Mesenteric fat pad (tissue), 1 donor: ENCODE results near the gene MYL3. TPM values are rescaled to one million over a fixed set of nuclear protein-coding genes. Genes with fewer than 3 reads are reported as not detected.

Experiments used
- DNase-seq: peaks from one replicate; pipeline ENCODE4 v3.0.0-alpha.2; 2020; ENCODE audit warnings: low spot score
- long read RNA-seq: library from polyadenylated mRNA; unstranded; transcript quantifications from one replicate; pipeline ENCODE4 v2.0.0, GENCODE V29; 2020
- total RNA-seq: library from RNA; stranded (reverse); fragmentation: NEBNext Ultra II Directional; extraction: Animal tissue kit (Norgen Biotek cat#: 25700); gene quantifications from one replicate; pipeline ENCODE4 v1.2.1, GENCODE V29; 2021
- donor health status: DM: yes; HTN: yes; CAD: no.

MYL3 gene
- 2.6 TPM for total RNA-seq
- long read RNA-seq, partial matches to known transcripts: 2 of 8 reads
- long read RNA-seq, other reads (novel, unspliced or antisense): 6 of 8 reads

DNA sequence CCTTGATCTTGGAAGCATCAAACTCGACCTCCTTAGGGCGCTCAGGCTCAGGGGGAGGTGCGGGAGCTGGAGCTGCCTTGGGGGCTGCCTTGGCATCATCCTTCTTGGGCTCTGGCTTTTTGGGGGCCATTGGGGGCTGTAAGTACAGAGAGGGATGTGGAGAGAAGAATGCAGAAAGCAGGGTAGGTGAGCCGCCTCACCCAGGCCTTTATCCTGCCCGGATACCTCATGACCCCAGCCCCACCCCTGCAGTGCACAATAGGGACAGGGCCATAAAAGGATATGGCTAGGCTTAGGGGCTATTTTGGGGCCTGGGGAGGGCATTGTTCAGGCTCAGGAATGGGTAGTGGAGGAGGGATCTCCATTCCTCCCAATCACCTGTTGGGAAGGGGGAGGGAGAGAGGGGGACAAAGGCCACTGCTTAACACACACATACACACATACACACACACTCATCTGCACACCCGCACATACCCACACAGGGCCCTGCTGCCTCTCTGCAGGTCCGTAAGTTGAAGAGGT is at the start of gene MYL3:
MYL3 (minus strand) TSS at position 184 of the 522 bp plus-strand sequence; CDS start at position 130, 54 bp downstream.
- no peak for DNase-seq

DNA sequence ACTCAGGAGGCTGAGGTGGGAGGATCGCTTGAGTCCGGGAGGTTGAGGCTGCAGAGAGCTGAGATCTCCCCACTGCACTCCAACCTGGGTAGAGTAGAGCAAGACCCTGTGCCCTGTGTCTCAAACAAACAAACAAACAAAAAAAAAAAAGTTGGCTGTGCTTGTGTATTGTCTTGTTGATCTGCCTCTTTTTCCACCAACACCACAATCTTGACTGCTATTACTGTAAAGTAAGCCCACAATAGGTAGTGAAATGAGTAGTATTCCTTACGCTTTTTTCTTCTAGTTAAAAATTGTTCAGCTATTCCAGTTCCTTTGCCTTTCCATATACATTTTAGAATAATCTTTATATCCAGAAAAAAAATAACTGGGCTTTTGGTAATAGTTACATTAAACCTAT is 49.7 kb upstream of the MYL3 start:
- no peak for DNase-seq

DNA sequence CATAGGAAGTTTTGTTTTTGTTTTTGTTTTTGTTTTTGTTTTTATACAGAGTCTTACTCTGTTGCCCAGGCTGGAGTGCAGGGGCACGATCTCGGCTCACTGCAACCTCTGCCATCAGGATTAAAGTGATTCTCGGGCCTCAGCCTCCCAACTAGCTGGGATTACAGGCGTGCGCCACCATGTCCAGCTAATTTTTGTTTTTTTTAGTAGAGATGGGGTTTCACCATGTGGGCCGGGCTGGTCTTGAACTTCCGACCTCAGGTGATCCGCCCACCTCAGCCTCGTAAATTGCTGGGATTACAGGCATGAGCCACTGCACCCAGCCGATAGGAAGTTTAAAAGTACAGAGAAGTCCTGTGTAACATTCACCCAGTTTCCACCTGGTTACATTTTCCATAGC is 47.7 kb upstream of the MYL3 start:
- peak; percentile 35 for DNase-seq

DNA sequence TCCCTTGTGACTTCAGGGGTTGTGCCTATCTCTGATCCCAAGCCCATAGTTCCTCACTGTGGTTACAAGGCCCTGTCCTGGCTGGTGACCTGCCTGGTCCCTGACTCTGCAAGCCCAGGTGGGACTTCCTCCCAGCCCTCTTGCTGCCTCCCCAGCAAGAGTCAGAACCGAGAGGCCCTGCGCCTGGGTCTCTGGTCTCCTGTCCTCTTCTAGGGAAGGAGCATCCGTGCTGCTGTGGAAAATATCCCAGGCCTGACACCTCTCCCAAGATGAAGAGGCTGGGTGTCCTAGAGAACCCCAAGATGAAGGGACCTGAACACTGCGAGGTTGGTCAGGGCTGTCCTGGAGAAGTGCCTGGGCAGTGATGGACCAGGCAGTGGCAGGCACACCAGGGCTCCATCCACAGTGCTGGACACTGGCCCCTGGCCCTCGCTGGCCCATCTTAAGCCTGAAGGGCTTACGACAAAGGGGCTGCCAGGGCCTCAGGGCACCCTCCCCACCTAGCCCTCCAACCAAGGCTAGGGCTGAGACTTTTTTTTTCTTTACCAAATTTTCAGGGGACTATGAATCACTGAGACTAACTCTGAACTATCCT is 47.0 kb upstream of the MYL3 start:
- peak; percentile 84 for DNase-seq

DNA sequence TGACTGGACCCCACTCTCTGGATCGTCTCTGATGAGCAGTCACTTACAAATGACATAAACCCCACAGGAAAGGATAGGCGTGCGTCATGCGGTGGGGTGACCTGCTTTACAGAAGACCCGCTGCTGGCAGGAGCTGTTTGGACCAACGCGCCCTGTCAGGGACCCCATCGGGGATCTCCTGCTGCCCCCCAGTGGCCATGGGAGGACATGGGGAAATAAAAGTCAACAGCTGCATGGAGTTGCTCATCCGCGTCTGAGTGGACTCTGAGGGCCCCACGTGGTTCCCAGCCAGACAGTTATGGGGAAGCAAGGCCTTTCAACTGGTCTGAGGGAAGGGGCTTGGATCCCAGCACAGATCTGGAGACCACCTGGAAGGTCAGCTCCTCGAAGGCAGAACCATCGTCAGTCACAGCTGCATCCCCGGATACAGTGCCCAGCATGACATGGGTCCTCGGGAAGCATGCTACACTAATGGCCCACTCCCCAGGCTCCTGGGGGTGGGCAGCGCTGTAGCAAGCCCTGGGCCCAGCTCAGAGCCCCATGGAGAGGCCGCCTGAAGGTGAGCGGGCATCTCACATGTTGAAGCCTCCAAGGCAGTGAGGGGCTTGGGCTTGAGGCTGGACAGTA is 46.4 kb upstream of the MYL3 start:
- DNase-seq: peak; percentile 92

DNA sequence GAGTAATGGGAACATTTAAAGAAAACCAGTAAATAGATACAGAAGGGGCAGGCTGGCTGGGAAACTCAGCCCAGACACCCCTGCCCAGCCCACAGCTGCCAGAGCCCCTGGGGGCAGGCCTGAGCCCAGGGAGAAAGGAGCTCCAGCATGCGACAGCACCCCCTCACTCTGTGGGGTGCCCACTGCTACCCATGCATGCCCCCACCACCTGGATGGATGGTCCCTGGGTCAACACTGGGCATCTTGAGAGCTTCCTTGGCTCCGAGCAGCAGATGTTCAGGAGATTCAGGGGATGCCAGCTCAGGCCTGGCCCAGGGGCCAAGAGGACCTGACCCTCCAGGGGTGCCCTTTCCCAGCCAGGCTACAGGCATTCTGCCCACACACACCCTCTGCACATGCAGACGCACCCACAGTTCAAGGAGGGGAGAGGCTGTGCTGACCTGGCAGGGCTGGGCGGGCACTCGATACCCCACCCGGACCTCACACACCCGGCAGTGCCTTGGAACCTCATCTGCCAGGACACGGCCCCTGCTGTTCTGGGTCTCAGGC is 45.8 kb upstream of the MYL3 start:
- peak; percentile 81 for DNase-seq

DNA sequence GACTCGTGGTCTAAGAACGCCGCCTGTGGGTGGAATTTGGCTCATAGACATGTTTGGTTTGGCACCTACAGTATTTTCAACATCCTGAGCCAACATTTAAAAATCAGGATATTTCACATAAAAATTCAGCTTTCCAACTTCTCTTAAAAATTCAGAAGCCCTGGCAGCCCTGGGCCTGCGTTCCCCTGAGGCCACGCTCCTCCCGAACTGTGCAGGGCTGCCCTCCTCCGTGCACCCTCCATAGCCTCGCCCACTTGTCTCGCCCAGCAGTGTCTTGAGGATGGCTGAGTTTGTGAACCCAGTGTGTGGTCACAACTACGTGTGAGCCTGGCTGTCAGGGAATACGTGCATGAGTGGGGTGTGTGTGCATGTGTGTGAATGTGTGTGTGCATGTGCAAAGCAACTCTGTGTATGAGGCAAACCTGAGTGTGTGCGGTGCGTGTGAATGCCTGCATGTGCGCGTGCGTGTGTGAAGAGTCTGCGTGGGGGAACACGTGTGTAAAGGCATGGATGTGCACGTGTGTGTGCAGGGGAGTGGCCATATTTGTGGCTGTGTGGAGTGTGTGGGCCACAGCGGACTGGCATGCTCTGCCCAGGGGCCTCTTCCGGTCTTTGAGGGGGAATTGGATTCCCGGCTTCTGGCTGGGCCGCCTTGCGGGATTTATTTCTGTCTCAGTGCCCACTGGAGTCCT is 45.2 kb upstream of the MYL3 start:
- DNase-seq: peak; percentile 83

DNA sequence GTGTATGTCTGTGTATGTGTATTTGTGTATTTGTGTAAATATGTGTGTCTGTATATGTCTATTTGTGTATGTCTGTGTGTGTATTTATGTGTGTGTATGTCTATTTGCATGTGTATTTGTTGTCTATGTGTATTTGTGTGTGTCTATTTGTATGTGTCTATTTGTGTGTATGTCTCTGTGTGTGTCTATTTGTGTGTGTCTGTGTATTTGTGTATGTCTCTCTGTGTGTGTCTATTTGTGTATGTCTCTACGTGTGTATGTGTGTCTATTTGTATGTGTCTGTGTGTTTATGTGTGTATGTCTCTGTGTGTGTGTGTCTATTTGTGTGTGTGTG is 44.7 kb upstream of the MYL3 start:
- no peak for DNase-seq

DNA sequence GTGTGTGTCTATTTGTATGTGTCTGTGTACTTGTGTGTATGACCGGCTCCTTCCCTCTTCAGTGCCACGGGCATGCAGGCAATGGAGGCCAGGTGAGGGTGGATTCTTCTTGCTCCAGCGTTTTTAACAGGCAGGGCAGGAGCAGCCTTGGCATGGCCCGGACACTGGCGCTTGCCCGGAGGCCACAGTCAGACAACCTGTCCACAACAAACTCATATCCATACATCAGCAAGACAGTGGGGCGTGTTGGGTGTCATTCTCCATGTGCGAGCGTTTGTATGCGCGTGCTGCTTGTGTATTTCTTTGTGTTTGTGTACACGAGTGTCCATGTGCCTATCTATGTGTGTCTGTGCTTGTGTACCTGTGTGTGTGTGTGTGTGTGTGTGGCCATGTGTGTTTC is 44.0 kb upstream of the MYL3 start:
- DNase-seq: peak; percentile 74

DNA sequence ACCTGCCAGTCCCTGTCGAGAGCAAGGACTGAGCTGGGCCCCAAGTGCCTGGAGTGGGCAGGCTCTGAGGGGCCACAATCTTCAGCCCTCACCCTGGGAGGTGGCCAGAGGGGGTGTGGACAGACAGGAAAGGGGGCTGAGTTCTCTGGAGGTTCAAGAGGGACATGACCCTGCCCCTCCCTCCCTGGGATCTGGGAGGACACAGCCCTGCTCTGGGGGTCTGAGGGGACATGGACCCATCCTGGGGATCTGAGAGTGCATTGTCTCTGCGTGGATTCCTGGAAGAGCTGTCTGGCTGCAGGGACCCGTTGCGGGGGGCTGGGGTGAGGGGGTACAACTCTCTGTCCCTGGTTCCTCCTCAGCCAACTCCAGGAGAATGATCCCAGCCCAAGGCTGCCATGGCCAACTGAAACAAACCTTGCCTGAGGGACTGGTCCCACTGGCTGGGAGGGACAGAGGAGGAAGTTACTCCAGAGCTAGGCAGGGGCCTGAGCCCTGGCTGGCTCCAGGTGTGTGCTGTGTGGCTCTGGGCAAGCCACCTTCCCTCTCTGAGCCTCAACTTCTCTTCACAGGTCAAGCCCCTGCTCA is 43.3 kb upstream of the MYL3 start:
- DNase-seq: peak; percentile 85

DNA sequence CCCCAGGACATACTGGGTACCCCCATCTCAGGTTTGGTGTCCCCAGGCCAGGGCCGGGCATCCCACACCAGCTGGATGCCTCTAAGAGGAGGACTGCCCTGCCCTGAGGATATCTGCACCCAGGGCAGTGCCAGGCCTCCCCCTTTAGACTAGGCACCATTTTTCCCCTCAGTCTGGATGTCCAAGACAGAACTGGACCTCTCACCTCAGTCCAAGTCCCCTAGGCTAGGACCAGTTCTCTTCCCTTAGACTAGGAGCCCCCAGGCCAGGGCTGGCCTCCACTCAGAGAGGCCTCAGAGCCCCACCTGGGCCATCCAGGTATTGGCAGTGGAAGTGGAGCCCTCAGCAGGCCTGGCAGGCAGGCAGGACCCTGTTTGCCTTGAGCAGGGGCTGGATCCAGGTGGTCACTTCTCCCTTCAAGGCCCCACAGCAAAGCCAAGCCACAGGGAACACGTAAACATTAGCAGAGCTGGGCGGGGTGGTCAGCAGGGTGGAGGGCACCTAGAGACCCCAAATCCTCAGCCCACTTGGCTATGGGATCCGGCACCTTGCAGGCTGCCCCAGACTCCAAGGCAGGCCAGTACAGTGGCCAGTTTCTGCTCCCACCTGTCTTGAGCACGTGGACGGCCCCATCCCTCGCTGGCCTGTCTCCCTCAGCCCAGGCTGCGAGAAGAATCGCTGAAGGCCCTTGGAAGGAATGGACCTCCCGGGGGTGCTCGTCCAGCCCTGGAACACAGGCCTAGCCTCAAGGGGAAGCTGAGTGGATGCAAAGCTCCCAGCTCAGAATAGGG is 42.6 kb upstream of the MYL3 start:
- no peak for DNase-seq

DNA sequence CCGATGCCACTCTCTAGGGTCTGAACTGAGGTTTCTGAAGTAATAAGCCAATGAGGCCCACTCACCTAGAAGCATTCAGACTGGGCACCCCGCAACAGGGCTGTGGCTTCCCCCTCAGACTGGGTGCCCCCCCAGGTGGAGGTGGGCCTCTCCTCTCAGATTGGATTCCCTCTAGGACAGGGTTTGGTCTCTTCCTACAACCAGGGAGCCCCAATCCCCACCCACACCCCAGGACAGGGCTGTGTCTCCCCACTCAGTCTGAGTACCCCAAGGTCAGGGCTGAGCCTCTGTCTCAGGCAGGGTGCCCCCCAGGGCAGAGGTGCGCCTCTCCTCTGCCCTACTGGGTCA is 41.9 kb upstream of the MYL3 start:
- no peak for DNase-seq

DNA sequence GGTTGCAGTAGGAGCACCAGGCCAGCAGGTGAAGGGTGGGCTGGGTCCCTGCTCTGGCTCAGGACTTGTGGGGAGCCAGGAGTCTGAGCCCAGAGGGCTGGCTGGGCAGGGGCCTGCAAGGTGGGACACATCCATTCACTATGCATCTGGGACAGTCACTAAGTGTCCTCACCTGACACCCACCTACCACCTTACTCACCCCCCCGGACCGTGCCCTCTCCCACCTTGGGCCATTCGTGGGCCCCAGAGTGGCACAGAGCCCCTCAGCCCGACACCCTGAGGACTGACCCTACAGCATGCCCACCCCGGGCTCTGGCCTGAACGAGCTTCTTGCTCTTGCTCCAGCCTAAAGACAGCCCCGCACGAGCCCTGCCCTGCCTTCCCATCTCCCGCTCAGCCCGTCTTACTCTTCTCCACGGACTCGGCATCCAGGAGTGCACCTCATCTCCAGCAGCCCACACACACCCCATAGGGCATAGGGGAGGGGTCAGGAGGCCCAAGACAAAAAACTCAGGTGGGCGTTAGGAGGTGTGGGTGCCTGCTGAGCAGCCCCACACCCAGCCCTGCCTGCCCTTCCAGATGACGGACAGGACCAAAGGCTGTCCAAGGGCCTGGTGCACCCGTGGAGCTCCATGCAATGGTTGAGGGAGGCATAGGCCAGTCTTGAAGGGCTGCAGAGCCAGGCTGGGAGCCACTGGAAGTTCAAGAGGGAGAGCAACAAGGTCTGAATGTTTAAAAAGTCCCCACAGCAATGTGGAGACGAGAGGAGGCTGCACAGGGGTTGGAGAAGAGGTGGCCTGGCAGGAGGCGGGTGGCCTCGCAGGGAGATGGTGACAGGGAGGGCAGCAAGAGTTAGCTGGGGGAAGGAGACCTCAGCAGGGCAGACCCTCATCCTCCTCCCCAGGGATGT is 41.3 kb upstream of the MYL3 start:
- DNase-seq: no peak

DNA sequence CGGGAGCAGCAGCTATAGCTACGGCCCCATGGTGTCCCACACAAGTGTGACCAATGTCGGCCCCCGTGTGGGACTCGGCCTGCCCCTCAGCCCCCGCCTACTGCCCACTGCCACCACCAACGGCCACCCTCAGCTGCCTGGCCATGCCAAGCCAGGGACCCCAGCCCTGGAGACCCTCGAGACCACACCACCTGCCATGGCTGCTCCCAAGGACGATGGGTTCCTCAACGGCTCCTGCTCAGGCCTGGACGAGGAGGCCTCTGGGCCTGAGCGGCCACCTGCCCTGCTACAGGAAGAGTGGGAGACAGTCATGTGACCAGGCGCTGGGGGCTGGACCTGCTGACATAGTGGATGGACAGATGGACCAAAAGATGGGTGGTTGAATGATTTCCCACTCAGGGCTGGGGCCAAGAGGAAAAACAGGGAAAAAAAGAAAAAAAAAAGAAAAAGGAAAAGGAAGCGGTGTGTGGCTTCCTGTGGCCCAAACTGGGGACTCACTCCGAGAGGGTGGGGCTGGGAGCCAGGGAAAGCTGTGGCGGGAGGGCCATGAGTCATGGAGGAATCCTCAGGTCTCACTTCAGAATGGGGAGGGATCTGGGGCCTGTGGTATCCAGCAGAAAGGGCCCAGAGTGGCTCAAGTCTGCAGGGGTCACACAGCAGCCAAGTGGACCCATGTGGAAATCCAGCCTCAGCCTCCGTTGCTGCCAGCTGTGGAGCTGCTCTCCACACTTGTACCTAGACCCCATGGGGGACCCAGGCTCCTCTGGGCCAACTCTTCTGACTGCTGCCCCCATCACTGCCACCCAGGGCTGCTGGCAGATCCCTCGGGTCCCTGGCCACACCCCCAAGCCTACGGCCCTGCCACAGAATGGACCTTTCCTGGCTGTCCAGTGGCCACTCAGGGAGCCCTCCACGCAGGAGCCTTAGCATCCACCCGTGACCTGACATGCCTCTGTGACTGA is 40.4 kb upstream of the MYL3 start:
- DNase-seq: no peak

DNA sequence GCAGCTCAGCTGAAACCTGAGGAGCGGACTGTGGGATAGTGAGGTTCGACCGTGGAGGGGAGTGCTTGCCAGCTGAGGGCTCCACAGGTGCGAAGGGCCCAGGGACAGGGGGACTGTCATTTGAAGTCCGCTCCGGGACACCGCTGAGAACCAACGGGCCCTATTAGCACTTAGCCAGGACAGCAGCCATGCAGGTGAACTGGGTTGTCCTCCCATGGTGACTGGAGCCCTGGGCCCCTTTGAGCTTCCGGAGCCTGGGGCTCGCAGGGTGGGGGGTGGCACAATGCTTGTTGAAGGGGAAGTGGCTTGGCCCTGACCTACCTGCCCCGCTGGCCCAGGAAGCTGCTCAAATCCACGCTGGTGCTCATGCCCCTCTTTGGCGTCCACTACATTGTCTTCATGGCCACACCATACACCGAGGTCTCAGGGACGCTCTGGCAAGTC is 39.0 kb upstream of the MYL3 start:
- no peak for DNase-seq

DNA sequence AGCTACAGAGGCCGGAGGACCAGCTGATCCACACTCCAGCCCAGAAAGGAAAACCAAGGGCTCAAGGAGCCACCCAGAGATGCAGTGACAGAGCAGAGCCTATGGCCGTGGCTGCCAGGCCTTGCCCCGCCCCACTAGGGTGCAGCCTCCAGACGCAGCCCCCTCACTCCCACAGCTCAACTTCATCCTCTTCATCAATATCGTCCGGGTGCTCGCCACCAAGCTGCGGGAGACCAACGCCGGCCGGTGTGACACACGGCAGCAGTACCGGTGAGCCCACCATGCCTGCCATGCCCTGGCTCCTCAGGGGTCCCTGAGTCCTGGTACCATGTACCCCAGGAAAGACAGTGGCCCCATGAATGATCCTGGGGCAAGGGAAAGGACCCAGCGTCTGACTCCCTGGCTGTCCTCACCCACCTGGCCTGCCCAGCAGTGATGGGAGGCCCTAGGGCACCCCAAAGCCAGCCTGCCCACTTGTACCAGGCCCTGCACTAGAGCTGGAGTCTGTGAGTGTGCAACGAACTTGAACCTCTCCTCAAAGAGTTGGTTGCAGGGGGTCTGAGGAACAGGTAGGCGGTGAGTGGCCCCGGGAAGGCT is 38.4 kb upstream of the MYL3 start:
- DNase-seq: no peak

DNA sequence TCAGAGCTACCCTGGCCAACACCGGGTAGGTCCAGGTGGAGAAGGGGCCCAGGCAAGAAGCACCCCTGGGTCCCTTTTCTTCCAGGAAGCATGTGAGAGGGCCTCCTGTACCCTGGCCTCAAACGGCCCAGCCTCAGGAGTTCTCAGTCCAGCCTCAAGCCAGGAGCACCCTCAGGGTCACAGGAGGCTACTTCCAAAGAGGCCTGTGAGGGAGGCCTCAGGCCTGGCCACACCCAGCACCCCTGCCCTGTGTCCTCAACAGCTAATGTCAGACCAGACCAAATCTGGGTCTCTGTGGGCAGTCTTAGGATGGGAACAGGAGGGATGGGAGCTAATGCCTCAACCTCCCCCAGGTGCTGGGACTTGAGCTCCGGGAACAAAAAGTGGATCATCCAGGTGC is 37.8 kb upstream of the MYL3 start:
- no peak for DNase-seq

DNA sequence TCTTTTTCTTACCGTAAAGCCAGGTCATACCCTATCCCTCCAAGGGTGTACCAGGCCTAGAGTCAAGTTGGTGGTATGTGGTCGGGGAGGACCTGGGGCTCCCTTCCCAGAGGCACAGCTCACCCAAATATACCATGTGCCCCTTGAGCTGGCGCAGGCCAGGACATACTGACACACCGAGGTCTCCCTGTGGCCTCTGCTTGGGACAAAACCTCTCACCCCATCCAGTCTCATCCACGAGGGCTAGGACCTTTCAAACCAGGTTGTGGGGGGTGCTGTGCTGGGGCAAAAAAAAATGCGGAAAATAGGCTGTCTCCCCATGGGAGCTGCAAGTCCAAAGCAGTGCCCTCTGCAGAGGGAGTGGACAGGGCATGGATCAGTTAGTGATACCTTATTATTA is 37.1 kb upstream of the MYL3 start:
- no peak for DNase-seq

DNA sequence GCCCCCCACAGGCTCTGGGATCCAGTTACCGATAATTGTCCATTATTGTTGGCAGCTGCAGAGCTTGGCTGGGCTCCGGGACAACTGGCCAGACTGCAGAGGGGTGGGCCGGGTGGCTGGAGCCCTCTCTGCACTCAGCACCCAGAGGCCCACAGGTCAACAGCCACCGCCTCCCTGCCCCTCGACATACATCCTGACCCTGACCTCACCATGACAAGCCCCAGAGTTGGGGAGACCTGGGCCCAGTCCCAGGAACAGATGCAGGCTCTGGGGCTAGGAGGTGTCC is 36.7 kb upstream of the MYL3 start:
- DNase-seq: no peak
